HG03571 (cell line): ENCODE results near the gene CA10.

Experiments used
- ATAC-seq: cut with Tn5 transposase; IDR thresholded peaks from one replicate; pipeline ENCODE4 v1.9.1; 2021; ENCODE audit not compliant: unreplicated experiment

CA10 gene

DNA sequence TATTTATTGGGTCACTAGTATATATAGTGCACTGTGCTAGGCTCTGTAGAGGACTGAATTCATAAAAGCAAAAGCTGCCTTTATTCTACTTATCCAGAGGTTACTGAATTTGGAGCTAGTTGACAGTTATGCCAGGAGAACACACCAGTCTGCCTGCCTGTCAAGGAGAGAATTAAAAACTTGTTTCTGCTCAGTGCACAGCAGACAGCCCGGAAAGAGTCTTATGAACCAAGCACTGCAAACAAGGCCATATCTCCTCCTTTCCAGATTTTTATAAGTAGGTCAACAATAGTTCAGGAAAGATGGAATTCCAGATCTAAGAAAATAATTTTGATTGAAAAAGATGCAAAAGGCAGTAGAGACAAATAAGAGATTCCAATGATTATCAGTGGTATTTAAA is 267.8 kb downstream of the CA10 start:
- ATAC-seq, result no peak

DNA sequence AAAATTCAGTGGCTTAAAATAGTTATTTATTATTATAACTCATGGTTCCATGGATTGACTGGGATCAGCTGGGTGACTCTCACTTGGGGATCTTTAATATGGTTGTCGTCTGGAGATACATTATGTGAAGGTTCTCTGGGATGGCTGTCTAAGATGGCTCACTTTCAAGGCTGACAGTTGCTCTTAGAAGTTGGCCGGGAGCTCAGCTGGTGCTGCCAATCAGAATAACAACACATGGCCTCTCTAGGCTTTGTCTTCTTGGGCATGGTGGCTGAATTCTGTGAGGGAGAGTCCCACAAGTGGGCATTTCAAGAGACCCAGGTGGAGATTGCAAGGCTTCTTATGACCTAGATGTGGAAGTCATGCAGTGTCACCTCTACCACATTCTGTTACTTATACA is 269.7 kb downstream of the CA10 start:
- no peak for ATAC-seq

DNA sequence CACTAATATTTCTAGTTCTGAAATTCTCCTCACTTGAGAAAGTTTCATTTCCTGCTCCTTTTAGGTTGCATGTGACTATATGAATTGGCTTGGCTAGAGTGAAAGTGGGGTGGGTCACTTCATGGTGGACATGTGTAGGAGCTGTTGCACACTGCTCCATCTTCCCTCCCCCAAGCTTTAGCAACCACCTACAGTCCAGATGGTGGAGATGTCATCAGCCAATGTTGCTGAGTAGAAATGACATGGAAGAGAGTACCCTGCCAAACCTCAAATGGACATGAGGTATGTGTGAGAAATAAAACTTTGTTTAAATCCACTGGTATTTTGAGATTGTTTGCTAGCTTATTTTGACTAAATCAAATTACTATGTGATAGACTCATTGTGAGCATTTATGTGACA is 281.5 kb downstream of the CA10 start:
- no peak for ATAC-seq

DNA sequence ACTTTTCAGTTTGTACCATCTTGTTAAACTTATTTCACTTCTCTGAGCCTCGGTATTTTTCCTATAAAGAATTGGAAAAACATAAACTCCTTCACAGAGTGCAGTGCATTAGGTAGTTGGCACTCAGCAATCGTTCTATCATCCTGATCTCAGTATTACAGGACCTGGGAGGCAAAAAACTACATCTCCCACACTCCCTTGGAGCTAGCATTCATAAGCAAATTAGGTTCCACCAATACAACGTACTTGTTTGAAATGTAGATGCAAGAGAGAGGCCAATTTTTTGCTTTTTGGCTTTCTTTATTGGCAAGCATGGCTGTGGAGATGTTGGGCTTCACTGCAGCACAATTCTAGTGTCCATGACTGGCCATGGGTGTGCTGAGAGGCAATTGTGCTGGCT is 285.2 kb downstream of the CA10 start:
- ATAC-seq, result no peak

DNA sequence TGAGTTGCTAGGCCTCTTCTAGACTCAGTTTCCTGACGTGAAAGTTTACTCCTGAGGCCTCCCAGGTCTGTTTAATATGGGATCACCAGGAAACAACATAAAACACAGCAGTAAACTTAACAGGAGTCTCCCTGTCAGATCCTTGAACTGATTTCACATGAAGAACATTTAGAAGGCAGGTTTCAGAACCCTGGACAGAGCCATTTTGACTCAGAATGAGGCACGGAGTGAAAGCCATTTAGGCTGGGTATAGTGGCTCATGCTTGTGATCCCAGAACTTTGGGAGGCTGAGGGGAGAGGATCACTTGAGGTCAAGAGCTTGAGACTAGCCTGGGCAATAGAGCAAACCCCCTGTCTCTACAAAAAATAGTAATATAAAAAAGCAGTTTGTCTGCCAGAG is 289.1 kb downstream of the CA10 start:
- no peak for ATAC-seq

DNA sequence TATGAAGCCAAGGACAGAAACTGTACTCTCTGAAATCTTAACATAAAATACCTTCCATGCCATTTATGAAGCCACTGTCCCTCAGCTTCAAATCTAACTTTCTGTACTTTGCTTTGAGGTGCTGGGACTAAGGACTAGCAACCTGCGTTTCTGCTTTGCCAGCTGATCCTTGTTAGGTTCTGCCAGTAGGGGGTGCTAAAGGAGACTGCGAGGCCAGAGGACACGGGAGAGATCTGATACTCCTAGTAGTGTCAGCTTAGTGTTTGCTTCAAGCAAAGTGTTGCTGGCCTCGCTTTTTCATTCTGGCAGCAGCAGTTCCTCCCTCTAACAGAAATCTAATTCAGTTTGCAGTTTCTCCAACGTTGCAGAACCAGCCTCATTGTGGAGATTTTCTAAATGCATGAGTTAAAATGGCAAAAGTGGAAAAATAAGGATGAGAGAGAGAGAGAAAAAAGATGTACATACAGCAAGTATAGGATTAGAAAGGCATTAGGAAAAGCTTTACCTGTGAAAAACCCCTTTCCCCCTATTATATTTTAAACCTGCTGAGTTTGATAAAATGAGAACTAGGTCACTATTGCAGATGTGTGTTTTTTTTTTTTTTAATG is 297.5 kb downstream of the CA10 start:
- no peak for ATAC-seq

DNA sequence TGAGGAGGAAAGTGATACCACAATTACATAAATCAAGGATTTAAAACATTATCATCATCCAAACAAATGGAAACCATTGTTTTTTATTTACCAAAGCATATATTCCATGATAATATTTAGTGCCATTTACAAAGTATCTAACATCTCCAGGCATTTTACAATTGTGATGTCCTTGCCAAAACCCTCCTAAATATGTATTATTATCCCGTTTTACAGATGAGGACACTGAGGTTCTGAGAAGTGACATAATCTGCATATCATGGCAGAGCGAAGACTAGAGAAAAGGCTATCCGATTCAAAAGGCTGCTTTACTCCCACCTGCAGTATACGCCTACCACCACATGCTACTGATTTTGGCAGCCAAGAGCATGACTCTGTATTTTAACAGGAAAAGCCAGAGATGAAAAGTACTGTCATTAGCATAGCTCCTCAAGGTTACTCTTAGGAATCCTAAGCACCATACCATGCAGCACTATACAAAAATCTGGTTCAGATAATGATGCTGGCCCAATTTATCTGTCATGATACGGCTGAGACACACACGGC is 301.4 kb downstream of the CA10 start:
- ATAC-seq, result no peak

DNA sequence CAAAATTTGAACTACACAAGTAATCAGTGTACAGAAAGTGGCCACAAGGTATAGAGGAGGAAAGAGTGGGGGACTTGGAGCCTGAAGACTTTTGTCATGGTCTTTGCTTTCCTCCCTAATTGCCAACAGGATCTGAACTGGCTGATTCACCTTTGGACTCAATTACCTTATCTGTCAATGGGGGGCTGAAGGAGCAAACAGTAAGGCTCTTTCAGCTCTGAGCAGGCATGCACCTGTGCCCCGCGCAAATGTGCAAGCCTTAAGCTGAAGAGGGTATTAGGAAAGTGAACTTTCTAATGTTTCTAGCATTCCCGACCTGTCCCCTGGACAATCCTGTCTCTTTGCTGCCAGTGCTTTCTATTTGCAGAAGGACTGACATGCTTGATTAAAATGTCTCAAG is 302.7 kb downstream of the CA10 start:
- ATAC-seq, result no peak

DNA sequence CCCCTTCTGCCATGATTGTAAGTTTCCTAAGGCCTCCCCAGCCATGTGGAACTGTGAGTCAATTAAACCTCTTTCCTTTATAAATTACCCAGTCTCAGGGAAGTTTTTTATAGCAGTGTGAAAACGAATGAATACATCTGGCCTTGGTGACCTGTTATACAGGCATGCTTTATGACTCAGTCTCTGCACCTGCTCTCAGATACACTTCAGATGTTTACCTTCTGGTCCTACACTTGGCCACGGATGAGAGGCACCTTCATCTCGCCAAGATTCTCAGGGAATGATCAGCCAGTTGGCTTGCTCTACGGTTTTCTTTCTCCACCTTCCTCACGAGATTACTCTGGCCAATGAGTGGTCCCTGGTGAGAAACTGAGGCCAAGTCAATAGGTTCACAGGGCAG is 304.7 kb downstream of the CA10 start:
- ATAC-seq, result no peak

DNA sequence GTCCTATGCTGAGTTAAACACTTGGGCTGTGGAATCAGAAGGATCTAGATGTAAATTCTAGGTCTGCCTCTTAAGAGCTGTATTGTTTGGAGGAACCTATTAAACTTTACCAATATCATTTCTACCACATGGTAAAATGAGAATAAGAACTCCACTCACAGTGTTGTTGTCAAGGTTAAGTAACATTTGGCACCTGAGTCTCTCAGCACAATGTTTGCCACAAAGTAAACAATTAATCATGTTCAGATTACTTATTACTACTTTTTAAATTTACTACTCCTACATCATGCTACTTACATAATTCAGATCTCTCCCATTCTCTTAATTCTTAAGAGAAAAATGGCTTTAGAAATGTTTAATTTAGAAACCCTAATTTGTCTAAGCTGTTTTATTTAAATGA is 305.9 kb downstream of the CA10 start:
- ATAC-seq, result no peak

DNA sequence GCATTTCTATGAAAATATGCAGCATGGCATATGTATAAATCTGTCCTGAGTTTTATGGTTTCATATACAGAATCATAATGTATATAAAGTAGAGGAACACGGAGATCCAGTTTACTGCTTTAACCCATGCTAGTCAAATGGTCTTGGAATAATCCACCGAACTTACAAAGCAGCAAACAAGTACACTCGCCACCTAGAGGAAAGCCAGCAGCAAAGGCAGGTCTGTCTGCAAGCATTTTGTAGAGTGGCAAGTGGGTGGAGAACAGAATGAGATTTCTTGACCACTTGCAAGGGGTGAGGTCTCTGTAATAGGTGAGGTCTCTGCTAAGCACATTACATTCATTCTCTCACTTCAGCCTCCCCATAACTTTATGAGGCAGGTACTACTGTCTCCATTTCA is 308.3 kb downstream of the CA10 start:
- ATAC-seq, result no peak

DNA sequence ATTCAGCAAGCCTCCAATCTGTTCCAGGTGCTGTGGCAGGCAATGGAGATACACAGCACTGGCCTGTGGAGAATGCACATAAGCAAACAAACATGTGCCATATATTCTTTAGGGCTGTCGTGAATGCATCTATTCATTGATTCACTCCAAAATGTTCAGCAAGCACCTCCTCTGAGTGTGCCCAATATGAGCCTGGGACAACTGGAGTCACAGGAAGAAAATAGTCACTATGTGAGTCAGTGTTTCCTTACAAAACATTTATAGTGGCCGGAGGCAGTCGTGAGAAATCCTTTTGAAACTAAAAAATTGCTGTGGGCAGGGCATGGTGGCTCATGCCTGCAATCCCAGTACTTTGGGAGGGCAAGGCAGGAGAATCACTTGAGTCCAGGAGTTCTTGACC is 310.1 kb downstream of the CA10 start:
- no peak for ATAC-seq

DNA sequence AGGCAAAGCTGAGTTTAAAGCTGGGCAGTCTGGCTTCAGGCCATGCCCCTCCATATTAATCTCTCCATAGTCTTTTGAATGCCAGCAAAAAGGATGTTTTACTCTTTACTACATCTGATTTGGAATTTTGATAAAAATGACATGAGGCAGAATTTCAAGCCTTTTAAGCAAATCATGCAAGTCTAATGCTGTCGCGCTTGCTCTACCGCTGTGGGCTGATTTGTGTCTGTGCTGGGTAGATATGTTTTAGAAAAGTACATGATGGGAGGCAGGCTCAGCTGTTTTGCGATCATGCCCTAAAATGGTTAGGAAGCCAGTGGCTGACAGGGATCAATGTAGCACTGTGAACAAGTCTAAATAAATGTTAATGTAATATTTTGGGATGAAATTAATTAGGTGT is 311.9 kb downstream of the CA10 start:
- ATAC-seq, result no peak

DNA sequence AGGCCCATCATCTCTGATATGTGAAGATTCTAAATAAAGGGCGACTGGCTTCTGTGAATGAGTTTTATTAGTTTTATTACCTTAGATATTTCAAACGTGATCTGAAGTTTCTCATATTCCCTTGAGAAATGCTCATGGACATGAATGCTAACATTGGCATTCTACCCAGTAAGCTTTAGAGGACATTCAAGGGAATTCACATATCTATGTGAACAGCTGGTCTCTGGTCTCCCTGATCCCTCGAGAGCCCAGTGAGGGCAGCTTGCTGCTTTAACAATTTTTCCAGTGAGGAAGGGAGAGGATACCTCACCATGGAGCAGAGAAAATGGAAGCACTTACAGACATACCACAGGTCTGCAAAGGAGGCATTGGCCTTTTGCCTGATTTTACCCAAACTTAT is 312.7 kb downstream of the CA10 start:
- ATAC-seq, result no peak

DNA sequence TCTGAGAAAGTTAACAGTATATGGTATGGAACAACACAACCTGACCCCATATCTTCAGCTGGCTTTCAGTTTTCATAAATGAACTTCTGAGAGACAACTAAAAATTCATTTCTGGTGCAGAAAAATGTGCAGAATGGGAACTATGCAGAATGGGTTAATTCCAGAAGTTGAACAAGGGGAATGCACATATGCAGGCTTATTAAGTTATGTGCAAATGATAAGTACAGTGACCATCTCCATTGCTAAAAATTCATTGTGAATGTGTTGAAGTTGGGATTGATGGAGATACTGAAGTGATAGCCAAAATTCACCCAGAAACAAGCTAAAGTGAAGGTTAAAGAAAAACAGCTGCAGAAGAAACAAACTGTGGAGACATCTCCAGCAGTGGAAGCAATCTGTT is 315.8 kb downstream of the CA10 start:
- no peak for ATAC-seq

DNA sequence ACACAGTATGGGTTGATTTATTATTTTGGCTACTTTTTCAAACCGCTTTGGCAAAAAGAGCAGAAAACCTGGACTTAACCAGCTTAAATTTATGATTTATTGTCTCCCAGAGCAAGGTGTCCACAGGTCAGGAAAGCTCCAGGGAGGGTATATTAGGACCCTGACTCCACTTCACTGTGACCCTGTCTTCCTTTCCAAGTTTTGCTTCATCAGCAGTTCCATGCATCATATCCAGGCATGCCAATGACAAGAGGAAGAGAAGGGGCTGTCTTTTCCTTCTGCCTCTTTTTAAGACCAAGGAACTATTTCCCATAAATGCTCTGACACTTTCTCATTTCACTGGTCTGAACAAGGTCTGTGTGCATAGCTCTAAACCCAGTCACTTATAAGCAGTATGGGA is 316.8 kb downstream of the CA10 start:
- no peak for ATAC-seq

DNA sequence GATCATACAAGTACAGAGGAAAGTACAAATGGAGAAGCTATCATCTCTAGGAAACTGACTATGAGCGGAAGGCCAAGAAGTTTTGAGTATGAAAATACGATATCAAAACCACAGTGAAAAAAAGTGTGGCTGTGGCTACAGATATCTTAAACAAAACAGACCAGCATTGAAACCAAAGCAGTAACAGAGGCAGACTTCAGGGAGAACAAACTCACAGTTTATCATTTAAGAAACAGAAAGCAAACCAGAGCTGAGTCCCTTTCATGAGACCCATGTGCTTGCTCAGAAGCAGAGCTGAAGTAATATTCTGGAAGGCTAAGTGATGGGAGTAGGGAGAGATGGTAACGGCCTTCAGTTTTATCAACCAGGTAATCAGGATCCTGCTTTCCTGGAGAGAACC is 317.8 kb downstream of the CA10 start:
- no peak for ATAC-seq

DNA sequence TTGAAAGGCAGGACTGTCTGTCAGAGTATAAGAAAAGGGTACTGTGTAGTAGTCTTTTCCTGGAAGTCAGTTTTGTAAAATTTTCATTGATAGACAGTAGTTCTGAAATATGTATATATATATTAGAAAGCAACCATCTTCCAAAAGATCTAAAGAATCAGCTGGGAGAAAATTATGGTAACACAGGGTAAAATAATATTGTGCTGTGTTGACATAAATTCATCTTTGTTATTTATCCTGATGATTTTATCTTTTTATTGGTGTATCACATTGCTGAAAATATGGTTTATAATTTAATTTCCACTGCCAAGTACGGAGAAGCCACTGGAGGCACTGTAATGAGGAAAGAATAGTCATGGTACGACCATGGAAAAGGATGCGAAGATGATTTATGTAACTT is 324.9 kb downstream of the CA10 start:
- no peak for ATAC-seq

DNA sequence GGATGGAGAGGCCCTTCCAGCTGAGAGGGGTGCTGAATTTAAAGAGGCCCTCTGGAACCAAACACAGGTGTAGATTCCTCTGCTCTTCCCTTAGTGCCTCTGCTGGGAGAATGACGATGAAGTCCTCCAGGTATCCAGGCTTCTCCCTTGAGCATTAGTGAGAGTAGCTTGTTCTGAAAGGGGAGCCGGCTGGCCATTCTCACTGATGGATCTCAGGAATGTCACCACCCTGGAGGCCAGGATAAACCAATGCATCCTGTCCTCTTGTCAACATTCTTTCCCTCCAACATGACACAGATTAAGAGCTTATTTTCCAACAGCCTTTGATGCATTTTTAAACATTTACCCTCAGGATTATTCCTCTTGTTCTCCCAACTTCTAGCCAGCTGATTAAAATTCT is 325.5 kb downstream of the CA10 start:
- ATAC-seq, result no peak

DNA sequence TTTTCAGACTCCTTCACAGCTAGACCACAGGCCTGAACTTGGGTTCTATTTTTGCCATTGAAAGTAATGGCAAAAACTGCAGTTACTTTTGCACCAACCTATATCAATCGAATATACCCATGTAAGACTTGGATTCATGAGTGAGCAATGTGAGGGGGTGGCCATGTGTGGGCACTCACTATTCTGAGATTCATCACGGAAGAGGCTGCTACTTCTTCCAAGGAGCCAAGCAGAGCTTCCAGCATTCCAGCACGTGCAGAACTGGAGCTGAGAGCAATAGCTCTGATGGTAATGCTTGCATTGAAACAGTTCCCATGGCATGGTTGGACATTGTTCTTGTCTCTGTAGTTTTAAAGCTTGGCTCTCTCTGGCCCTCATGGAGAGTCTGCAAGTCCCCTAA is 327.6 kb downstream of the CA10 start:
- no peak for ATAC-seq

DNA sequence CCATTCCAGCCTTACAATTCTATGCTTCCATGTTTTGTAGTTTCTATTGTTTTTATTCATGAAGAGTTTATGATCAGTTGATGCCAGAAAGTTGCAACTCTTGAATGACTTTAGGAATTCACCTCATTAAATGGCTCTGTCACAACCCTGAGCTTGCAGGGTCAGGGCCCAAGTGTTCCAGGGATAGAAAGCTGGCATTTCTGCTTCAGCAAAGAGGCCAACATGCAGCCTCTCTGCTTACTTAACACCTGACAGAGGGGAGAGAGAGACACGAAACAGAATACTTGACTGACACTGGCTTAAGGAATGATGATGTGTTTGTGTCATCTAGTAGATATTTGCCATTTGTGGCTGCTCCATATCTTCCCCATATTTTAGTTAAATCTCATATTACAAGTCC is 328.1 kb downstream of the CA10 start:
- no peak for ATAC-seq

DNA sequence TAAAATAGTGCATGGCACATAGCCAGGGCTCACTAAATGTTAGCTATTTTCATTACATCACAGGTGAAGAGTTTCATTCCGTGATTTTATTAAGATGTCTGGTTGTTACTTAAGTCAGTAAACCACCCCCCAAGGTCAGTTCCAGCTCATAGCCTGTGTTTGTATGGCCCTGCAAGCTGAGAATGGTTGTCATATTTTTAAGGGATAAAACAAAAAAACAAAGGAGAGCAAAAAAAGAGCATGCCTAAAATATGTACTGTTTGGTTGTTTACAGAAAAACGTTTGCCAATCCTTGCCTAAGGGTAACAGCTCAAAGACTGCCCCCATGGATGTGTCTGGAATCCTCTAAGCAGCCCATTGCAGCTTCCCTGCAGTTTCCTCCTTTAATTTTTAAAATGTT is 329.6 kb downstream of the CA10 start:
- ATAC-seq, result no peak

DNA sequence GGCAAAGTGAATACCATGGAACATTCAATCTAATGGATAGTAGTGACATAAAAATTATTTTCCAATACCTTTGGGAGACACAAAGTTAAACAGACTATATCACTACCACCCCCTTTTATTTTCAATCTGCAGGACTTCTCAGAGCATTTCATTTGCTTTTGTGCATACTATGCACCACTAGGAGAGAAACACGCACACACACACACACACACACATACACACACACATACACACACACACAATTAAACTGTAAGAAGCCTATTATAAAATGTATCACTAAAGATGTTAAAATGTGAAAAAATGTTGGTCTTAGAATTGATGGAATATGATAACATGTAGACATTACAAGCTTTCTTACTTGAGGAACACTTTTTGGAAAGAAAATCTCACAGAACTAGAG is 331.4 kb downstream of the CA10 start:
- no peak for ATAC-seq

DNA sequence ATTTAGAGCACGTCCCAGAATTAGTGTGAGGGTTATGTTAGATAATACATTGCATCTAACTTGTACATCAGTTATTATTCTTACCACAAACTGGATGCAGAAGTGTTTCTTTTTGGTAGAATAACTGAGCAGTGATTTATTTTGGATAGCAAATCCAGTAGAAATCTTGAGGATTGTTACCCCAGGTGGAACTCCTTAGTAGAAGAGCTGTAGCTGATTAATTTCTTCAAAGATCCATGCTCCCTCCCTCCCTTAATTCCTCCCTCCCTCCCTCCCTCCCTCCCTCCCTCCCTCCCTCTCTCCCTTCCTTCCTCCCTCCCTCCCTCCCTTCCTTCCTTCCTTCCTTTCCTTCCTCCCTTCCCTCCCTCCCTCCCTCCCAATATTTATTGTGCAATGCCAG is 337.7 kb downstream of the CA10 start:
- no peak for ATAC-seq
